WTC11 (cell line): ENCODE results near the gene PRSS8. TPM values are rescaled to one million over a fixed set of nuclear protein-coding genes. Genes with fewer than 3 reads are reported as not detected.
A peak's percentile ranks its signal among the peaks of the same experiment; 100 is the strongest.

Source experiments
- ATAC-seq: fragments of 200-7000 bp; cut with Tn5 transposase; 2 replicates; pipeline ENCODE4 v1.10.0; 2021; ENCODE audit warnings: mild to moderate bottlenecking, moderate library complexity
- CTCF ChIA-PET: fragments of 300-600 bp; sonication (Branson Sonifier 250); formaldehyde crosslinking; loops from one replicate; lab custom pipeline; 2021; ENCODE audit warnings: antibody characterized with exemption; lab: Charles Lee
- POLR2A ChIA-PET: fragments of 350-600 bp; sonication (Branson Sonifier 250); formaldehyde crosslinking; loops from one replicate; lab custom pipeline; 2021; ENCODE audit warnings: antibody characterized with exemption; lab: Charles Lee
- DNase-seq: peaks from one replicate; pipeline ENCODE4 v3.0.0; 2021; ENCODE audit warnings: low spot score
- H3K27ac Mint-ChIP-seq: 2 replicates; pipeline ENCODE4 v1.8.0; 2021; ENCODE audit warnings: mixed read lengths
- H3K27me3 Mint-ChIP-seq: 2 replicates; pipeline ENCODE4 v1.8.0; 2021; ENCODE audit warnings: low read depth, mild to moderate bottlenecking, moderate library complexity, mixed read lengths
- H3K36me3 Mint-ChIP-seq: 2 replicates; pipeline ENCODE4 v1.8.0; 2021; ENCODE audit warnings: mixed read lengths
- H3K4me1 Mint-ChIP-seq: 2 replicates; pipeline ENCODE4 v1.8.0; 2022; ENCODE audit warnings: mixed read lengths
- H3K4me3 Mint-ChIP-seq: 2 replicates; pipeline ENCODE4 v1.8.0; 2021; ENCODE audit warnings: mild to moderate bottlenecking, moderate library complexity, mixed read lengths
- H3K9me3 Mint-ChIP-seq: 2 replicates; pipeline ENCODE4 v1.8.0; 2021; ENCODE audit warnings: mixed read lengths
- AFF4 ChIP-seq: sonication (generic); formaldehyde crosslinking; IDR thresholded peaks from 2 replicates; pipeline ENCODE4 v1.8.1; 2023; ENCODE audit warnings: mild to moderate bottlenecking, missing genetic modification reagents, borderline replicate concordance
- CBFB ChIP-seq: sonication (generic); formaldehyde crosslinking; IDR thresholded peaks from 2 replicates; pipeline ENCODE4 v1.8.1; 2022; ENCODE audit warnings: mild to moderate bottlenecking, low read depth, missing genetic modification reagents
- CTCF ChIP-seq: fragments of 200-600 bp; IDR thresholded peaks from 2 replicates; pipeline ENCODE4 v1.8.0; 2022; ENCODE audit warnings: antibody characterized with exemption
- FOXJ3 ChIP-seq: sonication (generic); formaldehyde crosslinking; IDR thresholded peaks from 2 replicates; pipeline ENCODE4 v1.9.0; 2021; ENCODE audit warnings: missing genetic modification reagents, mild to moderate bottlenecking, borderline replicate concordance
- GABPB1 ChIP-seq: sonication (generic); formaldehyde crosslinking; IDR thresholded peaks from 2 replicates; pipeline ENCODE4 v1.8.1; 2023; ENCODE audit warnings: mild to moderate bottlenecking, missing genetic modification reagents
- GRHL2 ChIP-seq: fragments of 250-450 bp; sonication (Bioruptor Pico); IDR thresholded peaks from 2 replicates; pipeline ENCODE4 v1.8.0; 2022; ENCODE audit warnings: mild to moderate bottlenecking, moderate library complexity; ENCODE audit not compliant: insufficient replicate concordance, severe bottlenecking
- KAT7 ChIP-seq: sonication (generic); formaldehyde crosslinking; IDR thresholded peaks from 2 replicates; pipeline ENCODE4 v1.8.1; 2023; ENCODE audit warnings: missing genetic modification reagents, mild to moderate bottlenecking, borderline replicate concordance
- NR1H2 ChIP-seq: sonication (generic); formaldehyde crosslinking; IDR thresholded peaks from 2 replicates; pipeline ENCODE4 v1.9.0; 2021; ENCODE audit warnings: mild to moderate bottlenecking, moderate library complexity, missing genetic modification reagents
- PRDM15 ChIP-seq: sonication (generic); formaldehyde crosslinking; IDR thresholded peaks from 2 replicates; pipeline ENCODE4 v1.8.0; 2022; ENCODE audit warnings: missing genetic modification reagents
- RELA ChIP-seq: sonication (generic); formaldehyde crosslinking; IDR thresholded peaks from 2 replicates; pipeline ENCODE4 v1.8.1; 2022; ENCODE audit warnings: missing genetic modification reagents, mild to moderate bottlenecking, borderline replicate concordance
- SMAD3 ChIP-seq: sonication (generic); formaldehyde crosslinking; IDR thresholded peaks from 2 replicates; pipeline ENCODE4 v1.8.0; 2022; ENCODE audit warnings: missing genetic modification reagents, mild to moderate bottlenecking, borderline replicate concordance
- TEAD1 ChIP-seq: sonication (generic); formaldehyde crosslinking; IDR thresholded peaks from 2 replicates; pipeline ENCODE4 v1.8.0; 2022; ENCODE audit warnings: mild to moderate bottlenecking, missing genetic modification reagents
- TP53 ChIP-seq: sonication (generic); formaldehyde crosslinking; IDR thresholded peaks from 2 replicates; pipeline ENCODE4 v1.8.1; 2023; ENCODE audit warnings: mild to moderate bottlenecking, missing genetic modification reagents
- ZBTB21 ChIP-seq: sonication (generic); formaldehyde crosslinking; IDR thresholded peaks from 2 replicates; pipeline ENCODE4 v1.8.1; 2023; ENCODE audit warnings: mild to moderate bottlenecking, missing genetic modification reagents, borderline replicate concordance
- ZMAT4 ChIP-seq: fragments of 250-450 bp; sonication (Bioruptor Pico); IDR thresholded peaks from 2 replicates; pipeline ENCODE4 v1.9.0; 2021; ENCODE audit warnings: mild to moderate bottlenecking
- ZNF671 ChIP-seq: fragments of 250-450 bp; sonication (Bioruptor Pico); IDR thresholded peaks from 2 replicates; pipeline ENCODE4 v1.8.0; 2021; ENCODE audit warnings: mild to moderate bottlenecking
- total RNA-seq: library from RNA; stranded (reverse); gene quantifications from 3 replicates; pipeline ENCODE4 v1.2.3, GENCODE V29; 2021
- TF ChIP-seq, protein P1 (sequence below): fragments of 250-450 bp; sonication (Bioruptor Pico); conservative IDR thresholded peaks from 2 replicates; pipeline ENCODE4 v1.9.0; 2021; ENCODE audit warnings: mild to moderate bottlenecking
- TF ChIP-seq, protein P2 (sequence below): fragments of 250-450 bp; sonication (Bioruptor Pico); IDR thresholded peaks from 2 replicates; pipeline ENCODE4 v1.8.0; 2021; ENCODE audit warnings: mild to moderate bottlenecking
- TF ChIP-seq, protein P3 (sequence below): sonication (generic); formaldehyde crosslinking; IDR thresholded peaks from 2 replicates; pipeline ENCODE4 v1.8.0; 2022; ENCODE audit warnings: mild to moderate bottlenecking, missing genetic modification reagents

Gene PRSS8
- total RNA-seq, 1 experiment from 2014 or later, result 78.8 TPM

DNA sequence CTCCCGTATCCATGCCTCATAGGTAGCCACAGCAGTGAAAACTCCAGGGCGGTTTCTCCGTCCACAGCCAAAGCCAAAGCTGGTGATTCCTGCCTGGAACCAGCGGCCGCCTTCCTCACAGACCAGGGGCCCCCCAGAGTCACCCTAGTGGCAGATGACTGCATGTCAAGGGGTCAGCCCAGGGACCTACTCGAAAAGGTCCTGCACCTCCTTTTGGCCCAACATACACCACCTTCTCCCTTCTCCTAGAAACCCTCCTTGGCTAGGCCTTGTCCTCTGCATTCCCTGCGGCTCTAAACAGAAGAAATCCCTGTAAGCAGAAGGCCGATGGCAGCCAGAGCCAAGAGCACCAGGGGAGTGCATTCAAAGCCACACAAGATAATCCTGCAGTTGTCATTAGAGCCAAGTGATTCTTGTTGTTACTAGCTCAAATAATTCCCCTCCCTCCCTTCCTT is 8.2 kb upstream of the PRSS8 start (continued):
- no peak for TF ChIP-seq RELA (CRISPR knock-in tag)

- no peaks in the 10 kb centered on the region for H3K9me3 Mint-ChIP-seq
- no peak for DNase-seq
- H3K4me1 Mint-ChIP-seq, result peaks cover 39% of the 10 kb centered on the region
- ChIA-PET POLR2A (interaction anchor here (1.2 to 2.7 kb wide), 6 partner anchors 8 to 101 kb away, joined by 4 to 37 read pairs (median 13); partner anchors contain the start of genes FUS, KAT8, PRSS8 and PYCARD), CTCF (interaction anchor here (0.5 to 3.0 kb wide), 54 partner anchors 7 to 731 kb away, joined by 3 to 58 read pairs (median 6); partner anchors contain the start of genes ARMC5, BCKDK, DCTPP1 and FUS)
- H3K27me3 Mint-ChIP-seq, result peaks cover 49% of the 10 kb centered on the region
- ATAC-seq, result no peak
- no peaks in the 10 kb centered on the region for H3K36me3 Mint-ChIP-seq
- H3K27ac Mint-ChIP-seq, result no peak overlapping the region
- peak overlapping the region; percentile 47 for H3K4me3 Mint-ChIP-seq
- TF ChIP-seq PRDM15 (no peak), TEAD1 (CRISPR knock-in tag) (no peak), FOXJ3 (no peak), NR1H2 (CRISPR knock-in tag) (no peak), GABPB1 (no peak), ZMAT4 (CRISPR knock-in tag) (no peak), AFF4 (CRISPR knock-in tag) (no peak), TP53 (CRISPR knock-in tag) (no peak), CTCF (no peak), GRHL2 (CRISPR knock-in tag) (no peak), ZBTB21 (CRISPR knock-in tag) (no peak), SMAD3 (CRISPR knock-in tag) (0 out of 2 replicates have a peak, but pooled peaks have one; percentile 37), ZNF671 (CRISPR knock-in tag) (no peak), KAT7 (CRISPR knock-in tag) (0 out of 2 replicates have a peak, but pooled peaks have one; percentile 19), CBFB (CRISPR knock-in tag) (no peak)
- TF ChIP-seq, protein P1, sequence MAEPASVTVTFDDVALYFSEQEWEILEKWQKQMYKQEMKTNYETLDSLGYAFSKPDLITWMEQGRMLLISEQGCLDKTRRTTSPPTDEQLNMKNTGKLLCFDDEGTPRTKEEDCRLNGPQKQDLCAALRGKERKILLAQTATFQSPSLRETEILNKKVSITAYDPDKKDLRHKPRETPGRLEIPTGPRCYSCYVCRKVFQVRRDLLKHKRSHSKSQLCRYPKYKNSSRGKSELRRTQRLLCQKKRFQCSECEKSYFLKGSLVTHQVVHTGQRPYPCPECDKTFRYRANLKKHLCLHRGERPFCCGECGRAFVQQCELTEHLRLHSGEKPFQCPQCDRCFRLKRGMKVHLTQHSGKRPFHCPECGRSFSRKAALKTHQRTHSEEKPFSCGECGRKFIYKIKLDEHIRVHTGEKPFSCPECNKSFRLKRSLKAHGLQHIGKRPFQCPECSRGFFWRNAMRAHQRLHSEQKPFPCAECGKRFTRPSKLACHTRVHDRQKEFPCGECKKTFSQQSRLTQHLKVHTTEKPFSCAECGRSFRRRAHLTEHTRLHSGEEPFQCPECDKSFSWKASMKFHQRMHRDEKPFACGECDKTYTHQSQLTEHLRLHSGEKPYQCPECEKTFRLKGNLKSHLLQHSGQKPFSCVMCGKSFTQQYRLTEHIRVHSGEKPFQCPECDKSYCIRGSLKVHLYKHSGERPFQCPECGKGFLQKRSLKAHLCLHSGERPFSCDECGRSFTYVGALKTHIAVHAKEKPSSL (CRISPR knock-in tag), result no peak
- TF ChIP-seq, protein P2, sequence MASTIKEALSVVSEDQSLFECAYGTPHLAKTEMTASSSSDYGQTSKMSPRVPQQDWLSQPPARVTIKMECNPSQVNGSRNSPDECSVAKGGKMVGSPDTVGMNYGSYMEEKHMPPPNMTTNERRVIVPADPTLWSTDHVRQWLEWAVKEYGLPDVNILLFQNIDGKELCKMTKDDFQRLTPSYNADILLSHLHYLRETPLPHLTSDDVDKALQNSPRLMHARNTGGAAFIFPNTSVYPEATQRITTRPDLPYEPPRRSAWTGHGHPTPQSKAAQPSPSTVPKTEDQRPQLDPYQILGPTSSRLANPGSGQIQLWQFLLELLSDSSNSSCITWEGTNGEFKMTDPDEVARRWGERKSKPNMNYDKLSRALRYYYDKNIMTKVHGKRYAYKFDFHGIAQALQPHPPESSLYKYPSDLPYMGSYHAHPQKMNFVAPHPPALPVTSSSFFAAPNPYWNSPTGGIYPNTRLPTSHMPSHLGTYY (CRISPR knock-in tag), result no peak
- TF ChIP-seq, protein P3, sequence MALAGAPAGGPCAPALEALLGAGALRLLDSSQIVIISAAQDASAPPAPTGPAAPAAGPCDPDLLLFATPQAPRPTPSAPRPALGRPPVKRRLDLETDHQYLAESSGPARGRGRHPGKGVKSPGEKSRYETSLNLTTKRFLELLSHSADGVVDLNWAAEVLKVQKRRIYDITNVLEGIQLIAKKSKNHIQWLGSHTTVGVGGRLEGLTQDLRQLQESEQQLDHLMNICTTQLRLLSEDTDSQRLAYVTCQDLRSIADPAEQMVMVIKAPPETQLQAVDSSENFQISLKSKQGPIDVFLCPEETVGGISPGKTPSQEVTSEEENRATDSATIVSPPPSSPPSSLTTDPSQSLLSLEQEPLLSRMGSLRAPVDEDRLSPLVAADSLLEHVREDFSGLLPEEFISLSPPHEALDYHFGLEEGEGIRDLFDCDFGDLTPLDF, result no peak
These were observed 7.6 kb upstream of the PRSS8 start for GRCh38 chr16:31143011-31143693.
